GM19467 (cell line): ENCODE measurements around the gene ENTHD1.
"Not testable (repeated sequence)": the region's sequence is repeated elsewhere in the genome, so short reads cannot be mapped to it uniquely, and the experiment has no call there.

ENCODE experiments used
- ATAC-seq: cut with Tn5 transposase; IDR thresholded peaks from one replicate; pipeline ENCODE4 v1.9.1; 2021; ENCODE audit warnings: mild to moderate bottlenecking, moderate library complexity; ENCODE audit not compliant: unreplicated experiment

ENTHD1 gene

DNA sequence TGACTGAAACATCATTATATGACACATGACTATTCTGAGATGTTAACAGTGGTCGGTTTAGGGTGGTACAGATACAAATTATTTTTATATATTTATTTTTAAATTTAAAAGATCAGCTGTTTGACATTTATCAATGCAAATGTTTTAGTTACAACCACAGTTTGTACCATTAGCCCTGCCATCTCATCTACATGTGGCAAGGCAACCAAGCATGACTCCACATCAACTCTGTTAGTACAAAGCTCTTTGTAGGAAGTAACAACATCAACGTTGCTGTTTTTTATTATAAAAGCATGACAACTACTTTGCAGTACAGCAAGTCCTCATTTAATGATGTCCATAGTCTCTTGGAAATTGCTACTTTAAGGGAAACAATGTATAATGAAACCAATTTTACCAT lies 40.8 kb downstream of the ENTHD1 start:
- no peak for ATAC-seq

GRCh38 chr22:39851606-39852315 lies 41.8 kb downstream of the ENTHD1 start:
- ATAC-seq: no peak

GRCh38 chr22:39847477-39847876 lies 46.1 kb downstream of the ENTHD1 start:
- no peak for ATAC-seq

DNA sequence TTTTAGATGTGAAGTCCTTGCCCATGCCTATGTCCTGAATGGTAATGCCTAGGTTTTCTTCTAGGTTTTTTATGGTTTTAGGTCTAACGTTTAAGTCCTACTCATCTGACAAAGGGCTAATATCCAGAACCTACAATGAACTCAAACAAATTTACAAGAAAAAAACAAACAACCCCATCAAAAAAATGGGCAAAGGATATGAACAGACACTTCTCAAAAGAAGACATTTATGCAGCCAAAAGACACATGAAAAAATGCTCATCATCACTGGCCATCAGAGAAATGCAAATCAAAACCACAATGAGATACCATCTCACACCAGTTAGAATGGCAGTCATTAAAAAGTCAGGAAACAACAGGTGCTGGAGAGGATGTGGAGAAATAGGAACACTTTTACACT lies 47.0 kb downstream of the ENTHD1 start:
- not testable (repeated sequence) for ATAC-seq

GRCh38 chr22:39845529-39845928 lies 48.0 kb downstream of the ENTHD1 start:
- ATAC-seq: no peak

GRCh38 chr22:39839917-39840510 lies 53.5 kb downstream of the ENTHD1 start:
- no peak for ATAC-seq

GRCh38 chr22:39839204-39839603 lies 54.4 kb downstream of the ENTHD1 start:
- no peak for ATAC-seq

- ATAC-seq: no peak
Measured at GRCh38 chr22:39833610-39834009, 60.0 kb downstream of the ENTHD1 start.

GRCh38 chr22:39833093-39833492 lies 60.5 kb downstream of the ENTHD1 start:
- no peak for ATAC-seq

DNA sequence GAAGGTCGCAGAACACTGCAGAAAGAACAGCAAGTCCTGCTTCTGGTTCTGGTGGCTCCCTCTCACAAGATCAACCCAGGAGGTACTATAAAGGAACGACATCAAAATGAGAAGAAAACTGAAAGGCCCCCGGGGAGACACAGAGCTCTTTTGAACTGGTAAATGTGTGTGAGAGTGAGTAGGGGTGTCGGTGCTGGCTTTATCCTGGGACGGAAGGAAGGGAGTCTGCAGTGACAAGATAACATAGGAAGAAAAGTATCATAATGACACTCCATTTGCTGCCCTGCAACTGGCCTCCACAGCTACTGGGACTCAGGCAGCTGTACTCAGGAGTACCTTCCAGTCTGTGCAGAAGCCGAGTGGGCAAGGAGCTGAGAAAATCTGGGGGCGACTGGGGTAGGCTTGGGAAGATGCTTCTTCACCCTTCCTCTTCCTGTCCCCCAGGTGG lies 60.9 kb downstream of the ENTHD1 start:
- ATAC-seq: no peak

DNA sequence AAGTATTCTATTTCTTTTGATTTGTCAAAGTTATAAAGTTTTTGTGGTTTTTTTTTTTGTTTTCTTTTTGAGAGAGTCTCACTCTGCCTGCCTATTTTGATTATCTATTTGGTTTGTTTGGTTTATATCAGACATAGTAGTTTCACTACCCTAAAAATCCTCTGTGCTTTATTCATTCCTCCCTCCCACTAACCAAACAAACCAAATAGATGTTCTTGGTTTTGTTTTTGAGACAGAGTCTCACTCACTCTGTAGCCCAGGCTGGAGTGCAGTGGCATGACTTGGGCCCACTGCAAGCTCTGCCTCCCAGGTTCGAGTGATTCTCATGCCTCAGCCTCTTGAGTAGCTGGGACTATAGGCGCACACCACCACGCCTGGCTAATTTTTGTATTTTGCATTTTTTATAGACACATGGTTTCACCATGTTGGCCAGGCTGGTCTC lies 67.9 kb downstream of the ENTHD1 start:
- peak; percentile 63 for ATAC-seq

DNA sequence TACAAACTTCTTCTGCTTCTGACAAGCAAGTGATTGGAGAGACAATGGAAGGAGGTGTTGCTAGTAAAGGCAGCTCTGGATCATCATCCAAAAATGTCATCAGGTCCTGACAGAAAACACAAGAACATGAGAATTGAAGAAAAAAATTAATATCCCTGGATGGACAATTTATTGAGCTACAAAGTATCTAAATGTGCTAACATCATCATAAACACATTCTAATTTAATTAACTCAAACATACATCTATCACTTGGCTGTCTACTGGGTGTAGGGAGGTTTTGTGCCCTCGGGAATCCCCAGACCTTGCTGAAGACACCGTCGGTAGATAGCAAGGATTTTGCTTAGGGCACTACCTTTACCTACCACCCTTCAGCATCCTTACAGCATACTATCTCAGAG lies 72.6 kb downstream of the ENTHD1 start:
- ATAC-seq: no peak

- ATAC-seq: no peak
Measured at GRCh38 chr22:39820256-39820655, 73.3 kb downstream of the ENTHD1 start.

DNA sequence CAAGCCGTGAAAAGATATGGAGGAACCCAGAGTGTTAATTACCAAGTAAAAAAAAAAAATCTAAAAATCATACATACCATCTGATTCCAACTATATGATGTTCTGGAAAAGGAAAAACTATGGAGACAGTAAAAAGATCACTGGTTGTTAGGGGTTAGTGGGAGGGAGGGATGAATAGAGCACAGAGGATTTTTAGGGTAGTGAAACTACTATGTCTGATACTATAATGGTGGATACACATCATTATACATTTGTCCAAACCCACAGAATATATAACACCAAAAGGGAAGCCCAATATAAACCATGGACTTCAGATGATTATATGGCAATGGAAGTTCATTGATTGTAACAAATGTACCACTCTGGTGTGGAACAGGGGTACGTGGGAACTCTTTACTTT lies 74.1 kb downstream of the ENTHD1 start:
- no peak for ATAC-seq

GRCh38 chr22:39818094-39818493 lies 75.5 kb downstream of the ENTHD1 start:
- no peak for ATAC-seq

- ATAC-seq: no peak
Measured at GRCh38 chr22:39815932-39816331, 77.6 kb downstream of the ENTHD1 start.

DNA sequence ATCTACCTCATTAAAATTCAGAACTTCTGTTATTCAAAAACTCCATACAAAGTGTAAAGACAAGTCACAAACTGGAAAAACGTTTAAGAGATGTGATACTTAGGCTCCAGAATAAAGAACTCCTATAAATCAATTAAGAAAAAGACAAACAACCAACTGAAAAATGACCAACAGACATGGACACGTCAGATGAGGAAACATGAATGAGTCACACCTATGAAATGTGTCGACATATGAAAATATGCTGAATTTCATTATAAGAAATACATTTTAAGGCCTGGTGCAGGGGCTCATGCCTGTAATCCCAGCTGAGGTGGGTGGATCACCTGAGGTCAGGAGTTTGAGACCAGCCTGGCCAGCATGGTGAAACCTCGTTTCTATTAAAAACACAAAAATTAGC lies 78.7 kb downstream of the ENTHD1 start:
- ATAC-seq: no peak

- no peak for ATAC-seq
Measured at GRCh38 chr22:39809772-39810557, 83.6 kb downstream of the ENTHD1 start.

GRCh38 chr22:39808081-39808480 lies 85.5 kb downstream of the ENTHD1 start:
- no peak for ATAC-seq

GRCh38 chr22:39806109-39806508 lies 87.5 kb downstream of the ENTHD1 start:
- ATAC-seq: no peak

DNA sequence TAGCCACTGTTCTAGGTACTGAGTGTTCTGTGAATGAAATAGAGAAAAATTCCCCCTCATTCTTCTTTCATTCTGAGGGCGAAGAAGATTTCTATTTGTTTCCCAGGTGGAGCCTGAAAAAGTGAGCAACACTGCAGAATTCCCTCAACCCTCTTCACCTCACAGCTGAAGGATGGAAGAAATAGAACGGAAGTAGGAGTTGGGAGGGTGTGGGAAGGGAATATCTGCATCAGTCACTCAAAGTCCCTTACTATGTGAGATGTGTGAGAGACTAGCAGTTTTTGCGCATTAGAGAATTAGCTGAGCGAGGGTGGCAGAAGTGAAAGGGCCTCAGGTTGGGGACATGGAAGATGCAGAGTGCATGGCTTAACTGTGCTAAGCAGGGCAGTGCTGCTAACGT lies 88.4 kb downstream of the ENTHD1 start:
- no peak for ATAC-seq

GRCh38 chr22:39802682-39803081 lies 90.9 kb downstream of the ENTHD1 start:
- ATAC-seq: no peak
